Vagina (tissue), 2 donors: Measurements from ENCODE around the gene SLC66A1. TPM values are rescaled to one million over a fixed set of nuclear protein-coding genes. Genes with fewer than 3 reads are reported as not detected.

Experiments used
- DNase-seq, 2 donors: peaks; one replicate each; pipeline ENCODE4 v3.0.0-alpha.2; 2017; ENCODE audit errors: extremely low spot score in 2 of 2
- H3K27ac ChIP-seq: fragments of 200-600 bp; sonication (generic); one replicate; pipeline ENCODE4 v1.5.1; 2019
- H3K27me3 ChIP-seq: fragments of 200-600 bp; sonication (generic); one replicate; pipeline ENCODE4 v1.5.1; 2019
- H3K36me3 ChIP-seq, 2 donors: fragments of 200-600 bp; sonication (generic); one replicate each; pipeline ENCODE4 v1.5.1; 2017 to 2019
- H3K4me1 ChIP-seq: fragments of 200-600 bp; sonication (generic); one replicate; pipeline ENCODE4 v1.5.1; 2019
- H3K4me3 ChIP-seq, 2 donors: fragments of 200-600 bp; sonication (generic); 1 replicate in 1 of 2; 2 replicates in 1 of 2; pipeline ENCODE4 v1.5.1; 2016 to 2019
- H3K9me3 ChIP-seq: fragments of 200-600 bp; sonication (generic); one replicate; pipeline ENCODE4 v1.5.1; 2019
- POLR2A ChIP-seq, 2 donors: fragments of 450-650 bp; IDR thresholded peaks; one replicate each; pipeline ENCODE4 v1.6.1; 2017; ENCODE audit warnings: antibody characterized with exemption in 2 of 2, mild to moderate bottlenecking in 2 of 2, moderate library complexity in 2 of 2
- POLR2AphosphoS5 ChIP-seq, 2 donors: sonication (generic); formaldehyde crosslinking; IDR thresholded peaks; one replicate each; pipeline ENCODE4 v1.9.0; 2017; ENCODE audit warnings: antibody characterized with exemption in 2 of 2, mild to moderate bottlenecking in 2 of 2, low read depth in 1 of 2; ENCODE audit not compliant: insufficient read depth in 1 of 2
- intact Hi-C: fragments of 100-400 bp; cut with DNase I; formaldehyde crosslinking; loops from one replicate; pipeline ENCODE4 v1.15.1; 2023
- total RNA-seq: library from RNA; depleted of rRNA; stranded (reverse); fragments of >200 nt; gene quantifications from one replicate; pipeline ENCODE4 v1.2.3, GENCODE V29; 2016
- TF ChIP-seq, protein P1 (sequence below), 3 experiments: fragments of 450-650 bp in 2 of 3; fragments of 200-600 bp in 1 of 3; sonication (generic) in 1 of 3; IDR thresholded peaks; one replicate each; pipeline ENCODE4 v1.5.1; 2017 to 2019; ENCODE audit warnings: antibody characterized with exemption in 3 of 3, mild to moderate bottlenecking in 2 of 3, moderate library complexity in 2 of 3

SLC66A1 gene
- total RNA-seq, 1 donor from 2014 or later = 21.4 TPM

DNA sequence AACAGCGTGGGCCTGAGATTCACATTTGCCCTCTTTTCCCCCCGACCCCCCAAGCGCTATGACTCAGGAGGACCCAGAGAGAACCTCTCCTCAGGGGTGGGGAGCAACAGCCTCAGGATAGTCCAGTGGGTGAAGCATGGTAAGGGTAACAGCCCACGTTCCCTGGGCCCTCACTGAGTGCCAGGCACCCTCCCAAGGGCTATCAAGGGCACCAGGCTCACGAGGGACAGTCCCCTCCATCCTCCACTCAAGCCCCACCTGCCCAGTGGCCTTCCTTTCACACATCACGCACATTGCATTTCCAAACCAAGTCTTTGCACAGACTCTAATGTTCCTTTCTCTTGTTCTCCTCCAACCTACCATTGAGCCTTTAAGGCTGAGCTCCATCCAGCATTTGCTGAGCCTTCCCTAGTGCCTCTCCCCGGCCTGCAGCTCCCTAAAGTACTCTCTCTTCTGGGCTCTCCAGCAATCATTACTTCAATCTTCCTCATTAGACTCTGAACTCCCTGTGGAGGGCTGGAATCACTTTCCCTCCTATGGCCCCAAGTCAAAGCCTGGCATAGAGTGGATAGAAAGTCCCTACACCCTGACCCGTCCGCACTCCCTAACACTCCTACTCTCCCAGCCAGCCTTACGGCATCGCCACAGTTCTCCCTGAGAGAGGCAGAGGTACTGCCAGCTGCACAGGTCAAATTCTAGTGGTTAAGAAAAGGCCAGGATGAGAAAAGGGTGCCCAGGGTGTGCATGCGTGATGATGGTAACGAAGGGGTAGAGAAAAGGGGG lies 1.2 kb upstream of the SLC66A1 start:
- H3K9me3 ChIP-seq = no peaks in the 10 kb centered on the region
- peaks cover 59% of the 10 kb centered on the region for H3K4me1 ChIP-seq
- peak overlapping the region; percentile 90 to 94 for H3K4me3 ChIP-seq
- DNase-seq = no peak
- H3K27me3 ChIP-seq = no peaks in the 10 kb centered on the region
- H3K27ac ChIP-seq = peak overlapping the region; percentile 86
- intact Hi-C loops = no loop called here
- H3K36me3 ChIP-seq = peaks cover 0 to 29% of the 10 kb centered on the region in 2 donors
- TF ChIP-seq POLR2AphosphoS5 (IDR thresholded peaks at IDR 0.05; ENCODE audit: insufficient read depth in 1 of 2, low read depth in 1 of 2) (no peak), POLR2A (IDR thresholded peaks at IDR 0.05) (no peak)
- TF ChIP-seq, protein P1, sequence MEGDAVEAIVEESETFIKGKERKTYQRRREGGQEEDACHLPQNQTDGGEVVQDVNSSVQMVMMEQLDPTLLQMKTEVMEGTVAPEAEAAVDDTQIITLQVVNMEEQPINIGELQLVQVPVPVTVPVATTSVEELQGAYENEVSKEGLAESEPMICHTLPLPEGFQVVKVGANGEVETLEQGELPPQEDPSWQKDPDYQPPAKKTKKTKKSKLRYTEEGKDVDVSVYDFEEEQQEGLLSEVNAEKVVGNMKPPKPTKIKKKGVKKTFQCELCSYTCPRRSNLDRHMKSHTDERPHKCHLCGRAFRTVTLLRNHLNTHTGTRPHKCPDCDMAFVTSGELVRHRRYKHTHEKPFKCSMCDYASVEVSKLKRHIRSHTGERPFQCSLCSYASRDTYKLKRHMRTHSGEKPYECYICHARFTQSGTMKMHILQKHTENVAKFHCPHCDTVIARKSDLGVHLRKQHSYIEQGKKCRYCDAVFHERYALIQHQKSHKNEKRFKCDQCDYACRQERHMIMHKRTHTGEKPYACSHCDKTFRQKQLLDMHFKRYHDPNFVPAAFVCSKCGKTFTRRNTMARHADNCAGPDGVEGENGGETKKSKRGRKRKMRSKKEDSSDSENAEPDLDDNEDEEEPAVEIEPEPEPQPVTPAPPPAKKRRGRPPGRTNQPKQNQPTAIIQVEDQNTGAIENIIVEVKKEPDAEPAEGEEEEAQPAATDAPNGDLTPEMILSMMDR (IDR thresholded peaks at IDR 0.05) = no peak

DNA sequence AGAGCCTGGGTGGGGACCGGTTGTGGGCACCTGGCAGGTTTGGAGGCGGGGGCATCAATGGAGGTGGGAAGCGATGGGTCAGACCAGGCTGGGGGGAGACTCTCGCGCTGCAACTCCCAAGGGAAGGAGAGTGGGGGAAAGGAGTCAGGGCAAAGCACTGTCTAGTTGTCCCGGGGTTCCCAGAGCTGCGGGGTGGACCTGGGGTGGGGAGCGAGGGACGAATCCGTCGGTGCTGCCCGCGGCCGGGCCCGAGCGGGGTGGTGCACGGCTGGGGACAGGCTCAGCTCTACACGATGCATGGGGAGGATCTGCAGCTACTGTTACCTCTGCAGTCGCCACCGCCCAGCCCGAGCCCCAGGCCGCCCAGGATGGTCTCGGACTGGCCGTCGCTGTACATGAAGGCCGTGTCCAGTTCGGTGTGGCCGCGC lies 609 bp upstream of the SLC66A1 start:
- peaks cover 0 to 23% of the 10 kb centered on the region in 2 donors for H3K36me3 ChIP-seq
- H3K27ac ChIP-seq = peak overlapping the region; percentile 86
- no peaks in the 10 kb centered on the region for H3K9me3 ChIP-seq
- peak overlapping the region; percentile 90 to 94 for H3K4me3 ChIP-seq
- no peak for DNase-seq
- no peaks in the 10 kb centered on the region for H3K27me3 ChIP-seq
- intact Hi-C loops = no loop called here
- H3K4me1 ChIP-seq = peaks cover 65% of the 10 kb centered on the region
- TF ChIP-seq POLR2AphosphoS5 (IDR thresholded peaks at IDR 0.05; ENCODE audit: insufficient read depth in 1 of 2, low read depth in 1 of 2) (no peak), POLR2A (IDR thresholded peaks at IDR 0.05) (no peak)
- TF ChIP-seq, protein P1 (IDR thresholded peaks at IDR 0.05) = no peak

DNA sequence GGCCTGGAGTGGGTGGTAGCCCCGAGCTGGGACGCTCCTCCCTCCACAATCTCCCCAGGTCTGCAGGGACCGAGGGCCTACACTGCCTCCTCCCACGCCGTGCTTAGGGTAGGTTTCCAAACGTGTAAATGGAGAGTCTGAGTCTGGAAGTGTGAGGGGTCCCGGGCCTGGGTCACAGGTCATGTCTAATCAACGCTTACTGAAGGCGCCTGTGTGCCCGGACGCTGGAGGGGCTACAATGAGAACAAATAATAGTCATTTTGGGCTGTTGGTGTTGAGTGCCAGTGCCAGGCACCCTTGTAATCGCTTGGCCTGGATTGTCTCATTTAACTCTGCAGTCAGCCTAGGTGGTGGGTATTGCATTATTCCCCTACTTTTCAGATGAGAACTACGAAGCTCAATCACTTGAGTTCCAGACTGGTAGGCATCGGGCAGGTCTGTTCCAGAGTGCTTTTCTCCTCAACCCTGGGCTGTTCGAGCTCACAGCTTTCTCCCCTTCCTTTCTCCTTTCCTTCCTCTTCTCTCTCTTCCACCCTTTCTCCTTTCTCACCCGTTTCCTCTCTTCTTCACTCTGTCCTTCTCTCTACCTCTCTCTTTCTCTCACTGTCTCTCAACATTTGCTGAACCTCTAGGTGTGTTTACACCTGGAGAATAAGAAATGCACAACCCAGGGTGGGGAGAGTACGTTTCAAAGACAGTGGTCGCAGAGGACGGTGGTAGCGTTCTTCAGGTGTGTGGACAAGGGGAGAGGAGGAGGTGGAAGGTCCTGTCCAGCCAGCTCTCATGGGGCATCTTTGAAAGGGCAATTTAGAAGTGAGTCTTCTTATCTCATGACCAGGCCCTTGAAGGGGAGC lies 883 bp downstream of the SLC66A1 start:
- Histone ChIP-seq H3K36me3 (peaks cover 0 to 8% of the 10 kb centered on the region in 2 donors), H3K4me3 (peak overlapping the region; percentile 90 to 94), H3K9me3 (no peaks in the 10 kb centered on the region), H3K27me3 (no peaks in the 10 kb centered on the region), H3K27ac (peak overlapping the region; percentile 96), H3K4me1 (peaks cover 66% of the 10 kb centered on the region)
- intact Hi-C loops = no loop called here
- DNase-seq = no peak
- no peak for TF ChIP-seq POLR2AphosphoS5 (IDR thresholded peaks at IDR 0.05; ENCODE audit: insufficient read depth in 1 of 2, low read depth in 1 of 2)
- TF ChIP-seq, protein P1 (IDR thresholded peaks at IDR 0.05) = no peak
- TF ChIP-seq POLR2A (IDR thresholded peaks at IDR 0.05) = no peak

DNA sequence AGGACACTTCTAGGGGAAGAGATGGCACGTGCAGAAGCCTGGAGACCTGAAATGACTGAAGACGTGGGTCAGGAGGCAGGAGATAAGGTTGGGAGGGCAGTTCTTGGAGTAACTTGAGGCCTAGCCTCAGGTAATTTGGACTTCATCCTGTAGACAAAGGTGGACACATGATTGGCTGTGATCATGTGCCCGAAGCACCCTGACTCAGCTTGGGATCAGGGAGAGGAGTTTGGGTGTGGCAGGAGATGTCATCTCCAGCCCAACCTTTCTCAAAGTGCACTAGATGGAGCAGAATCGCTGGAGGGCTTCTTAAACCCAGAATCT lies 1.5 kb downstream of the SLC66A1 start:
- no peak for DNase-seq
- TF ChIP-seq, protein P1 (IDR thresholded peaks at IDR 0.05) = no peak
- TF ChIP-seq POLR2A (IDR thresholded peaks at IDR 0.05) = no peak
- no peak for TF ChIP-seq POLR2AphosphoS5 (IDR thresholded peaks at IDR 0.05; ENCODE audit: insufficient read depth in 1 of 2, low read depth in 1 of 2)
- no peak overlapping the region for H3K27ac ChIP-seq
- peaks cover 66% of the 10 kb centered on the region for H3K4me1 ChIP-seq
- no peak overlapping the region for H3K4me3 ChIP-seq
- H3K36me3 ChIP-seq = peaks cover 0 to 5% of the 10 kb centered on the region in 2 donors
- H3K27me3 ChIP-seq = no peaks in the 10 kb centered on the region
- no peaks in the 10 kb centered on the region for H3K9me3 ChIP-seq
- intact Hi-C loops = no loop called here
